H1 (cell line): ENCODE data around the gene KISS1. TPM values are rescaled to one million over a fixed set of nuclear protein-coding genes. Genes with fewer than 3 reads are reported as not detected.

ENCODE experiments used
- CTCF ChIA-PET: fragments of 300-600 bp; sonication (Branson Sonifier 250); formaldehyde crosslinking; loops from one replicate; lab custom pipeline; 2021; ENCODE audit not compliant: partially characterized antibody; lab: Charles Lee
- POLR2A ChIA-PET: fragments of 300-600 bp; sonication (Branson Sonifier 250); formaldehyde crosslinking; loops from one replicate; lab custom pipeline; 2021; ENCODE audit warnings: inconsistent platforms; ENCODE audit not compliant: partially characterized antibody; lab: Charles Lee
- DNase-seq, 2 experiments: peaks; one replicate each; pipeline versions ENCODE4 v3.0.0 to v3.0.0-alpha.2; 2010 to 2022; ENCODE audit warnings: low spot score in 2 of 2, low read depth in 1 of 2, mixed read lengths in 1 of 2
- FAIRE-seq: peaks from 2 replicates; lab custom pipeline; 2011; peaks lifted over from hg19 to GRCh38; lab: Jason Lieb, UNC
- H2AFZ ChIP-seq: 2 replicates; pipeline ENCODE4 v1.8.1; 2012; ENCODE audit warnings: low read length, inconsistent platforms
- H2AK5ac ChIP-seq: 2 replicates; pipeline ENCODE4 v1.6.1; 2013; ENCODE audit warnings: low read depth, low read length
- H2BK120ac ChIP-seq: replicated peaks from 2 replicates; pipeline ENCODE3; 2013; ENCODE audit warnings: low read depth, low read length, inconsistent platforms
- H2BK12ac ChIP-seq: 2 replicates; pipeline ENCODE4 v1.6.1; 2013; ENCODE audit warnings: low read depth, low read length
- H2BK15ac ChIP-seq: 2 replicates; pipeline ENCODE4 v1.6.1; 2013; ENCODE audit warnings: low read length
- H2BK20ac ChIP-seq: 2 replicates; pipeline ENCODE4 v1.6.1; 2013; ENCODE audit warnings: low read length
- H2BK5ac ChIP-seq: 2 replicates; pipeline ENCODE4 v1.6.1; 2013; ENCODE audit warnings: low read depth, low read length
- H3K14ac ChIP-seq: 2 replicates; pipeline ENCODE4 v1.6.1; 2013; ENCODE audit warnings: inconsistent platforms; ENCODE audit not compliant: insufficient read length
- H3K18ac ChIP-seq: 2 replicates; pipeline ENCODE4 v1.6.1; 2013; ENCODE audit warnings: low read length; ENCODE audit errors: extremely low read depth
- H3K23ac ChIP-seq: 2 replicates; pipeline ENCODE4 v1.6.1; 2013; ENCODE audit warnings: inconsistent platforms; ENCODE audit not compliant: insufficient read length
- H3K23me2 ChIP-seq: 2 replicates; pipeline ENCODE4 v1.6.1; 2013; ENCODE audit warnings: low read depth, low read length
- H3K27ac ChIP-seq: 2 replicates; pipeline ENCODE4 v1.6.1; 2011; ENCODE audit warnings: low read depth, low read length, inconsistent platforms
- H3K27me3 ChIP-seq, 4 experiments: replicated peaks in 1 of 4; 1 replicate in 1 of 4; 2 replicates in 3 of 4; pipeline versions ENCODE4 v1.6.1 to v1.8.1; 2011 to 2013; ENCODE audit warnings: low read length in 3 of 4, mild to moderate bottlenecking in 3 of 4, inconsistent platforms in 2 of 4, mixed read lengths in 2 of 4, moderate library complexity in 1 of 4; ENCODE audit not compliant: control insufficient read depth in 3 of 4, insufficient read depth in 3 of 4; ENCODE audit errors: extremely low read depth in 1 of 4
- H3K36me3 ChIP-seq, 4 experiments: 2 replicates each; pipeline versions ENCODE4 v1.6.1 to v1.8.1; 2011 to 2013; ENCODE audit warnings: mild to moderate bottlenecking in 4 of 4, low read length in 3 of 4, moderate library complexity in 2 of 4, control low read depth in 1 of 4, inconsistent platforms in 1 of 4; ENCODE audit not compliant: insufficient read depth in 4 of 4, control insufficient read depth in 2 of 4
- H3K4ac ChIP-seq: replicated peaks from 2 replicates; pipeline ENCODE3; 2013; ENCODE audit warnings: low read length, low read depth, mixed read lengths, inconsistent platforms; ENCODE audit not compliant: insufficient read length
- H3K4me1 ChIP-seq, 4 experiments: replicated peaks in 1 of 4; 1 replicate in 1 of 4; 2 replicates in 3 of 4; pipeline versions ENCODE4 v1.6.1 to v1.8.1; 2011 to 2013; ENCODE audit warnings: low read length in 3 of 4, inconsistent platforms in 2 of 4, mixed read lengths in 1 of 4; ENCODE audit not compliant: insufficient read depth in 4 of 4, control insufficient read depth in 3 of 4
- H3K4me2 ChIP-seq, 2 experiments: 2 replicates each; pipeline versions ENCODE4 v1.6.1 to v1.8.1; 2011 to 2013; ENCODE audit warnings: low read depth in 2 of 2, low read length in 2 of 2, control low read depth in 1 of 2, inconsistent platforms in 1 of 2, mild to moderate bottlenecking in 1 of 2; ENCODE audit not compliant: insufficient read depth in 1 of 2
- H3K4me3 ChIP-seq, 4 experiments: fragments of 200-600, 300-600 bp in 1 of 4; sonication (generic), shearing (Covaris generic), sonication (Bioruptor Twin) in 1 of 4; 2 replicates each; pipeline versions ENCODE4 v1.5.1 to v1.8.1; 2011 to 2016; ENCODE audit warnings: low read length in 4 of 4, low read depth in 3 of 4, control low read depth in 2 of 4, inconsistent platforms in 2 of 4, mild to moderate bottlenecking in 2 of 4, mixed read lengths in 1 of 4, moderate library complexity in 1 of 4; ENCODE audit not compliant: insufficient read depth in 2 of 4; ENCODE audit errors: extremely low read depth in 1 of 4
- H3K56ac ChIP-seq: replicated peaks from 2 replicates; pipeline ENCODE3; 2013; ENCODE audit warnings: low read depth, mild to moderate bottlenecking, mixed read lengths, low read length, inconsistent platforms; ENCODE audit not compliant: insufficient read length
- H3K79me1 ChIP-seq: 2 replicates; pipeline ENCODE4 v1.6.1; 2013; ENCODE audit warnings: low read depth, low read length, control low read depth
- H3K79me2 ChIP-seq, 2 experiments: 2 replicates each; pipeline versions ENCODE4 v1.6.1 to v1.8.1; 2012 to 2013; ENCODE audit warnings: low read length in 2 of 2, mild to moderate bottlenecking in 2 of 2, inconsistent platforms in 1 of 2; ENCODE audit not compliant: insufficient read depth in 2 of 2, control insufficient read depth in 1 of 2
- H3K9ac ChIP-seq, 4 experiments: replicated peaks in 1 of 4; 1 replicate in 1 of 4; 2 replicates in 3 of 4; pipeline versions ENCODE4 v1.6.1 to v1.8.1; 2011 to 2013; ENCODE audit warnings: low read depth in 3 of 4, low read length in 3 of 4, control low read depth in 2 of 4, mild to moderate bottlenecking in 2 of 4, moderate library complexity in 2 of 4, inconsistent platforms in 1 of 4; ENCODE audit errors: extremely low read depth in 1 of 4
- H3K9me3 ChIP-seq, 2 experiments: 2 replicates each; pipeline versions ENCODE4 v1.6.1 to v1.8.1; 2012 to 2013; ENCODE audit warnings: mild to moderate bottlenecking in 2 of 2, moderate library complexity in 2 of 2, control low read depth in 1 of 2, inconsistent platforms in 1 of 2, low read depth in 1 of 2, low read length in 1 of 2, mixed read lengths in 1 of 2; ENCODE audit not compliant: insufficient read depth in 2 of 2
- H4K20me1 ChIP-seq, 2 experiments: replicated peaks in 1 of 2; 2 replicates each; pipeline versions ENCODE3 to v1.8.1; 2011 to 2013; ENCODE audit warnings: inconsistent platforms in 2 of 2, low read length in 2 of 2, mild to moderate bottlenecking in 1 of 2; ENCODE audit not compliant: insufficient read depth in 2 of 2, control insufficient read depth in 1 of 2
- H4K5ac ChIP-seq: 2 replicates; pipeline ENCODE4 v1.6.1; 2013; ENCODE audit warnings: low read length, low read depth, mixed read lengths, inconsistent platforms; ENCODE audit not compliant: insufficient read length
- H4K8ac ChIP-seq: 2 replicates; pipeline ENCODE4 v1.8.0; 2013; ENCODE audit warnings: mild to moderate bottlenecking, moderate library complexity, low read length, inconsistent platforms; ENCODE audit not compliant: insufficient read depth; ENCODE audit errors: extremely low read depth
- H4K91ac ChIP-seq: replicated peaks from 2 replicates; pipeline ENCODE3; 2013; ENCODE audit warnings: low read length, mixed read lengths, inconsistent platforms; ENCODE audit not compliant: insufficient read length
- CHD1 ChIP-seq: IDR thresholded peaks from 2 replicates; pipeline ENCODE4 v1.6.1; 2012; ENCODE audit warnings: low read depth, low read length, improper control_type of control experiment
- CREB1 ChIP-seq: IDR thresholded peaks from 2 replicates; pipeline ENCODE4 v1.6.1; 2012; ENCODE audit warnings: inconsistent platforms
- EP300 ChIP-seq, 2 experiments: IDR thresholded peaks; 1 replicate in 1 of 2; 2 replicates in 1 of 2; pipeline ENCODE4 v1.6.1; 2011 to 2012; ENCODE audit warnings: low read depth in 2 of 2, low read length in 2 of 2, mild to moderate bottlenecking in 2 of 2, borderline replicate concordance in 1 of 2, inconsistent platforms in 1 of 2, moderate library complexity in 1 of 2
- GABPA ChIP-seq: IDR thresholded peaks from 2 replicates; pipeline ENCODE4 v1.6.1; 2011; ENCODE audit warnings: mild to moderate bottlenecking, low read length, moderate library complexity, borderline replicate concordance; ENCODE audit not compliant: insufficient read depth
- HDAC6 ChIP-seq: IDR thresholded peaks from one replicate; pipeline ENCODE4 v1.7.1; 2012; ENCODE audit warnings: low read depth, mild to moderate bottlenecking, inconsistent platforms, low read length, moderate library complexity
- MAFK ChIP-seq: IDR thresholded peaks from 2 replicates; pipeline ENCODE4 v1.6.1; 2012; ENCODE audit warnings: low read depth, mild to moderate bottlenecking, improper control_type of control experiment, low read length
- RBBP5 ChIP-seq: IDR thresholded peaks from 2 replicates; pipeline ENCODE4 v1.7.1; 2012; ENCODE audit warnings: low read depth, mild to moderate bottlenecking, inconsistent platforms, low read length, moderate library complexity, borderline replicate concordance
- RNF2 ChIP-seq: fragments of 200-900, 300-1000 bp; sonication (generic); IDR thresholded peaks from 2 replicates; pipeline ENCODE4 v1.7.1; 2016; ENCODE audit warnings: borderline replicate concordance, low read depth, mild to moderate bottlenecking, antibody characterized with exemption, low read length; ENCODE audit not compliant: poor library complexity, severe bottlenecking; ENCODE audit errors: missing control alignments
- SIRT6 ChIP-seq: IDR thresholded peaks from one replicate; pipeline ENCODE4 v1.7.1; 2012; ENCODE audit warnings: low read length, inconsistent platforms
- TAF7 ChIP-seq: optimal IDR thresholded peaks from 2 replicates; pipeline ENCODE3; 2011; ENCODE audit warnings: low read depth, mild to moderate bottlenecking, inconsistent platforms, low read length, moderate library complexity, borderline replicate concordance
- TBP ChIP-seq: IDR thresholded peaks from 2 replicates; pipeline ENCODE4 v1.6.1; 2011; ENCODE audit warnings: low read depth, low read length, improper control_type of control experiment
- USF2 ChIP-seq: IDR thresholded peaks from 2 replicates; pipeline ENCODE4 v1.6.1; 2011; ENCODE audit warnings: low read length, improper control_type of control experiment
- YY1 ChIP-seq: IDR thresholded peaks from 2 replicates; pipeline ENCODE4 v1.6.1; 2011; ENCODE audit warnings: low read depth, mild to moderate bottlenecking, low read length
- whole genome bisulfite sequencing, 2 experiments: shearing (Covaris generic) in 1 of 2; methylation state at CpG; one replicate each; pipeline versions ENCODE4 v1.1.6 to v1.1.7; 2013 to 2015; ENCODE audit warnings: low lambda C conversion rate in 2 of 2, mixed read lengths in 2 of 2, inconsistent platforms in 1 of 2, low coverage in 1 of 2, missing lambda C conversion rate in 1 of 2; ENCODE audit not compliant: insufficient replicate concordance in 2 of 2, insufficient coverage in 1 of 2, insufficient read length in 1 of 2; ENCODE audit errors: extremely low coverage in 1 of 2, missing lambda C conversion rate in 1 of 2; 5-methylcytosine and 5-hydroxymethylcytosine counted together
- polyA plus RNA-seq, 7 experiments: library from polyadenylated mRNA; depleted of rRNA in 3 of 7; stranded (reverse) in 5 of 7; unstranded in 2 of 7; fragments of >200 nt in 5 of 7; fragments of 200-250 nt in 2 of 7; gene quantifications; 1 replicate in 5 of 7; 2 replicates in 1 of 7; 4 replicates in 1 of 7; pipeline versions ENCODE4 v1.2.1 to v1.2.3, GENCODE V29; 2011 to 2013; ENCODE audit warnings: missing spikeins in 2 of 7, mixed read lengths in 2 of 7
- total RNA-seq: library from RNA; stranded (reverse); fragmentation: NEBNext Ultra II Directional; extraction: Animal tissue kit (Norgen Biotek cat#: 25700); gene quantifications from 2 replicates; pipeline ENCODE4 v1.2.1, GENCODE V29; 2021

Gene KISS1
- total and polyA plus RNA-seq, 2 of the 8 experiments (the other 6 are each of a cell fraction or from before 2014, with no cell fraction given), result 0.71 TPM; not detected in 1

GRCh38 chr1:204204944-204205343, 8.7 kb upstream of the KISS1 start:
- Histone ChIP-seq H2BK20ac (no peak overlapping the region), H2AK5ac (no peak overlapping the region), H4K20me1 (peaks cover 0 to 4% of the 10 kb centered on the region in 2 experiments), H3K9ac (no peak overlapping the region), H3K4me3 (no peak overlapping the region), H2BK12ac (no peak overlapping the region), H4K8ac (no peak overlapping the region), H3K79me1 (peaks cover under 1% of the 10 kb centered on the region; the same call in 1 of the 2 replicates), H2BK120ac (no peak overlapping the region), H3K4ac (no peak overlapping the region), H3K56ac (no peak overlapping the region), H3K14ac (no peak overlapping the region), H3K4me2 (no peak overlapping the region), H3K79me2 (no peaks in the 10 kb centered on the region), H3K27ac (no peak overlapping the region), H4K5ac (no peak overlapping the region), H2AFZ (no peak overlapping the region), H2BK5ac (no peak overlapping the region), H3K18ac (no peak overlapping the region), H3K4me1 (peaks cover 0 to 2% (median 2%) of the 10 kb centered on the region in 4 experiments; a peak in 3 of 7 replicates), H4K91ac (no peak overlapping the region), H3K23ac (no peak overlapping the region), H3K27me3 (no peaks in the 10 kb centered on the region), H3K9me3 (no peaks in the 10 kb centered on the region), H3K23me2 (no peaks in the 10 kb centered on the region), H3K36me3 (no peaks in the 10 kb centered on the region), H2BK15ac (no peak overlapping the region)
- CTCF ChIA-PET, result interaction anchor here (1.2 to 12.6 kb wide), 8 partner anchors 9 to 194 kb away, joined by 6 to 360 read pairs (median 18); partner anchors contain the start of genes ETNK2, GOLT1A and REN
- FAIRE-seq, result no peak
- DNase-seq, result no peak
- WGBS, 2 experiments, result 93% methylated on average over 2 of the region's 2 CpGs; no CpG with 5 or more reads in 1 of the 2 experiments
- POLR2A ChIA-PET, result interaction anchor here (1.4 to 2.4 kb wide), 2 partner anchors 9 kb away, joined by 4 to 6 read pairs; partner anchors contain the start of genes GOLT1A and KISS1
- TF ChIP-seq GABPA, result no peak
- TF ChIP-seq EP300 (IDR thresholded peaks at IDR 0.05; ENCODE audit: borderline replicate concordance in 1 of 2, low read depth in 2 of 2, low read length in 2 of 2), result no peak
- TF ChIP-seq TBP, result no peak
- TF ChIP-seq SIRT6, result no peak
- no peak for TF ChIP-seq RBBP5
- no peak for TF ChIP-seq MAFK
- TF ChIP-seq TAF7, result no peak
- TF ChIP-seq CREB1, result no peak
- no peak for TF ChIP-seq HDAC6
- TF ChIP-seq CHD1, result no peak
- TF ChIP-seq YY1, result no peak
- TF ChIP-seq USF2, result no peak
- no peak for TF ChIP-seq RNF2
